ENCODE data around the gene UBASH3A. TPM values are rescaled to one million over a fixed set of nuclear protein-coding genes. Genes with fewer than 3 reads are reported as not detected.

Gene UBASH3A
- polyA plus RNA-seq, 2 of the 4 experiments (the other 2 are of a cell fraction): not detected

DNA sequence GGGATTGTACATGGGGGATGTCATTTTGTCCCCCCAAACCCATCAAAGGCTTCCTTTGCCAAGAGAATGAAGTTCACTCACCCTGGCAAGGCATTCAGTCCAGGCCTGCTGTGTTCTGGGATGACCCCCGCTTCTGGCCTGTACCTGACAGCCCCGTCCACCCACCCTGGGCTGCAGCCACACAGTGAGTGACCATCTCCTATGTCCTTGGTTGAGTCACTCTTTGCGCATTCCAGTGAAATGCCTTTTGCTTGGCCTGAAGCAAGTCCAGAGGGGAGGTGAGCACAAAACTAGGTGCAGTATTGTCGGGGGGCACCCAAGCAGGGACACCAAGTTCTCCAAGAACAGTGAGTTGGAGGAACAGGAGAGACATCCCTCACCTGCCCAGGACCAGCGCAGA lies 18.1 kb upstream of the UBASH3A start:
- CTCF ChIA-PET: no interaction called here
- WGBS (ENCODE audit: missing lambda C conversion rate): 68% methylated on average over 5 of the region's 5 CpGs
- TF ChIP-seq CHD2 (IDR thresholded peaks at IDR 0.05; ENCODE audit: low read length, partially characterized antibody) (no peak), HES2 (IDR thresholded peaks at IDR 0.05) (no peak), HDAC2 (IDR thresholded peaks at IDR 0.05) (no peak), JUNB (IDR thresholded peaks at IDR 0.05) (no peak), RFX5 (IDR thresholded peaks at IDR 0.05) (no peak), ATOH8 (CRISPR knock-in tag; IDR thresholded peaks at IDR 0.05; ENCODE audit: low read depth) (no peak), SMC3 (IDR thresholded peaks at IDR 0.05) (no peak), E2F6 (IDR thresholded peaks at IDR 0.05; ENCODE audit: borderline replicate concordance, low read depth) (no peak), ZNF302 (CRISPR knock-in tag; IDR thresholded peaks at IDR 0.05) (no peak), POLR2AphosphoS2 (conservative IDR thresholded peaks at IDR 0.05; ENCODE audit: low read length) (no peak), RCOR1 (IDR thresholded peaks at IDR 0.05; ENCODE audit: low read depth, low read length) (no peak), NPAS2 (CRISPR knock-in tag; IDR thresholded peaks at IDR 0.05; ENCODE audit: borderline replicate concordance) (no peak), EHMT2 (IDR thresholded peaks at IDR 0.05; ENCODE audit: low read depth) (no peak), POLR2A (IDR thresholded peaks at IDR 0.05; ENCODE audit: low read length) (no peak), NFE2L2 (conservative IDR thresholded peaks at IDR 0.05; ENCODE audit: low read length) (no peak)
- TF ChIP-seq, protein P1, sequence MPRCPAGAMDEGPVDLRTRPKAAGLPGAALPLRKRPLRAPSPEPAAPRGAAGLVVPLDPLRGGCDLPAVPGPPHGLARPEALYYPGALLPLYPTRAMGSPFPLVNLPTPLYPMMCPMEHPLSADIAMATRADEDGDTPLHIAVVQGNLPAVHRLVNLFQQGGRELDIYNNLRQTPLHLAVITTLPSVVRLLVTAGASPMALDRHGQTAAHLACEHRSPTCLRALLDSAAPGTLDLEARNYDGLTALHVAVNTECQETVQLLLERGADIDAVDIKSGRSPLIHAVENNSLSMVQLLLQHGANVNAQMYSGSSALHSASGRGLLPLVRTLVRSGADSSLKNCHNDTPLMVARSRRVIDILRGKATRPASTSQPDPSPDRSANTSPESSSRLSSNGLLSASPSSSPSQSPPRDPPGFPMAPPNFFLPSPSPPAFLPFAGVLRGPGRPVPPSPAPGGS (IDR thresholded peaks at IDR 0.05): no peak
- Histone ChIP-seq H3K4me2 (no peak overlapping the region), H3K9me3 (peaks cover 9% of the 10 kb centered on the region; the same call in 2 of the 3 replicates), H3K4me1 (no peaks in the 10 kb centered on the region), H3K4me3 (no peak overlapping the region), H3K27ac (no peak overlapping the region)
- no peak for DNase-seq (ENCODE audit: low read depth in 1 of 2, low spot score in 1 of 2)
- POLR2A ChIA-PET: no interaction called here
- no peak for FAIRE-seq
- no peak for ATAC-seq

DNA sequence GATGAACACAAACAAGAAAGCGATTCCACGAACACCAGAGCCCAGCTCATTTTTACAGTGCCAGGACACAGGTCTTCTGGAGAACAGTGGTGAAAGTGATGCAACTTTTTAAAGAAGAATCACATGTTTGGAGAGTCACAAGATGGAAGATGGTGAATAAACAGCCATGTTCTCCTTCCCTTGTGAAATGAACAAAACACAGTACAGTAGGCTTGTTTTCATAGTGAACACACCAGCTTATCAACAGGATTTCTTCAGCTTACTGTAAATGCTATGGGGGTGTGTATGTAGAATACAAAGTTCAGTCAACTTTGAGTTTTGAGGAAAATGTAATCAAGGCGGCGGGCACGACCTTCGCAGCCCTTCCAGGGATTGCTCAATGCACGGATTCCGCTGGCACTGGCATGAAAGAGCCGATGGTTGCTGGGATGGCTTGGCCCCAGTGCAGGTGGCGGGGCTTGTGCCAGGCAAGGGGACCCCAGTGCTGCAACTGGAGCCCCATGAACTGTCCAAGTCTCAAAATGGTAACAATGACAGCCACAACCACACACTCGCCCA lies 17.6 kb upstream of the UBASH3A start:
- Histone ChIP-seq H3K4me1 (no peaks in the 10 kb centered on the region), H3K4me3 (no peak overlapping the region), H3K4me2 (no peak overlapping the region), H3K27ac (no peak overlapping the region), H3K9me3 (peaks cover 9% of the 10 kb centered on the region; the same call in 2 of the 3 replicates)
- DNase-seq (ENCODE audit: low read depth in 1 of 2, low spot score in 1 of 2) (no peak), FAIRE-seq (no peak), ATAC-seq (no peak)
- TF ChIP-seq SMC3 (IDR thresholded peaks at IDR 0.05) (no peak), MAZ (IDR thresholded peaks at IDR 0.05; ENCODE audit: borderline replicate concordance, low read depth, low read length) (no peak), HOXB5 (CRISPR knock-in tag; IDR thresholded peaks at IDR 0.05) (no peak), FOSL2 (IDR thresholded peaks at IDR 0.05) (no peak), FOSL2 (CRISPR knock-in tag; IDR thresholded peaks at IDR 0.05) (no peak), TP53 (CRISPR knock-in tag; IDR thresholded peaks at IDR 0.05) (no peak), SREBF2 (IDR thresholded peaks at IDR 0.05) (no peak), ELK1 (IDR thresholded peaks at IDR 0.05; ENCODE audit: low read depth, low read length) (no peak), ZC3H11A (IDR thresholded peaks at IDR 0.05) (no peak), CBX2 (IDR thresholded peaks at IDR 0.05; ENCODE audit: borderline replicate concordance, low read depth) (no peak), POLR2AphosphoS2 (conservative IDR thresholded peaks at IDR 0.05; ENCODE audit: low read length) (no peak), HOXB13 (CRISPR knock-in tag; IDR thresholded peaks at IDR 0.05; ENCODE audit: low read depth) (no peak), RARB (CRISPR knock-in tag; IDR thresholded peaks at IDR 0.05) (no peak), FOXS1 (CRISPR knock-in tag; IDR thresholded peaks at IDR 0.05) (no peak), JUNB (IDR thresholded peaks at IDR 0.05) (no peak), JUN (IDR thresholded peaks at IDR 0.05) (no peak), GATA3 (IDR thresholded peaks at IDR 0.05; ENCODE audit: borderline replicate concordance) (no peak), HDAC2 (IDR thresholded peaks at IDR 0.05) (no peak)
- CTCF ChIA-PET: no interaction called here
- WGBS (ENCODE audit: missing lambda C conversion rate): 83% methylated on average over 11 of the region's 11 CpGs
- POLR2A ChIA-PET: no interaction called here

Data from A549 (cell line).